Testis (tissue), 3 donors: ENCODE data around the gene DERL3. TPM values are rescaled to one million over a fixed set of nuclear protein-coding genes. Genes with fewer than 3 reads are reported as not detected.

Experiments used
- DNase-seq: peaks from one replicate; pipeline ENCODE4 v3.0.0-alpha.2; 2019
- H3K27ac ChIP-seq, 2 donors: fragments of 200-600 bp; sonication (generic); one replicate each; pipeline ENCODE4 v1.5.1; 2019
- H3K27me3 ChIP-seq: fragments of 200-600 bp; sonication (generic); one replicate; pipeline ENCODE4 v1.5.1; 2019
- H3K36me3 ChIP-seq: fragments of 200-600 bp; sonication (generic); one replicate; pipeline ENCODE4 v1.5.1; 2017; ENCODE audit warnings: low read depth; ENCODE audit errors: missing control alignments
- H3K4me1 ChIP-seq: fragments of 200-600 bp; sonication (generic); one replicate; pipeline ENCODE4 v1.5.1; 2019
- H3K4me3 ChIP-seq, 2 donors: fragments of 200-600 bp; sonication (generic); one replicate each; pipeline ENCODE4 v1.5.1; 2017 to 2019
- H3K9me3 ChIP-seq: fragments of 200-600 bp; sonication (generic); one replicate; pipeline ENCODE4 v1.5.1; 2017
- POLR2A ChIP-seq: fragments of 450-650 bp; IDR thresholded peaks from one replicate; pipeline ENCODE4 v1.6.1; 2017; ENCODE audit warnings: antibody characterized with exemption, mild to moderate bottlenecking, moderate library complexity
- WGBS, 2 donors: methylation state at CpG; one replicate each; pipeline ENCODE4 v1.1.5; 2018; 5-methylcytosine and 5-hydroxymethylcytosine counted together
- intact Hi-C: fragments of 100-400 bp; cut with DNase I; formaldehyde crosslinking; loops from one replicate; pipeline ENCODE4 v1.15.1; 2023; ENCODE audit warnings: low total_unique reads
- polyA plus RNA-seq: library from polyadenylated mRNA; stranded (reverse); fragments of 350-450 nt; fragmentation: Illumina TruSeq; extraction: RNeasy Lipid Tissue Mini Kit (QIAGEN cat#74804); gene quantifications from one replicate; pipeline ENCODE4 v1.2.3, GENCODE V29; 2014; ENCODE audit warnings: low read depth, low replicate concordance; ENCODE audit not compliant: insufficient read depth
- total RNA-seq, 2 donors: library from RNA; depleted of rRNA; stranded (reverse); fragments of >200 nt; gene quantifications; one replicate each; pipeline ENCODE4 v1.2.3, GENCODE V29; 2016
- TF ChIP-seq, protein P1 (sequence below), 3 experiments: fragments of 450-650 bp in 2 of 3; fragments of 200-600 bp in 1 of 3; sonication (generic) in 1 of 3; IDR thresholded peaks; one replicate each; pipeline ENCODE4 v1.5.1; 2016 to 2019; ENCODE audit warnings: antibody characterized with exemption in 3 of 3, mild to moderate bottlenecking in 2 of 3, moderate library complexity in 1 of 3

Gene DERL3
- total and polyA plus RNA-seq, 3 donors from 2014 or later = 14.9 to 48.7 (median 16.2) TPM

DNA sequence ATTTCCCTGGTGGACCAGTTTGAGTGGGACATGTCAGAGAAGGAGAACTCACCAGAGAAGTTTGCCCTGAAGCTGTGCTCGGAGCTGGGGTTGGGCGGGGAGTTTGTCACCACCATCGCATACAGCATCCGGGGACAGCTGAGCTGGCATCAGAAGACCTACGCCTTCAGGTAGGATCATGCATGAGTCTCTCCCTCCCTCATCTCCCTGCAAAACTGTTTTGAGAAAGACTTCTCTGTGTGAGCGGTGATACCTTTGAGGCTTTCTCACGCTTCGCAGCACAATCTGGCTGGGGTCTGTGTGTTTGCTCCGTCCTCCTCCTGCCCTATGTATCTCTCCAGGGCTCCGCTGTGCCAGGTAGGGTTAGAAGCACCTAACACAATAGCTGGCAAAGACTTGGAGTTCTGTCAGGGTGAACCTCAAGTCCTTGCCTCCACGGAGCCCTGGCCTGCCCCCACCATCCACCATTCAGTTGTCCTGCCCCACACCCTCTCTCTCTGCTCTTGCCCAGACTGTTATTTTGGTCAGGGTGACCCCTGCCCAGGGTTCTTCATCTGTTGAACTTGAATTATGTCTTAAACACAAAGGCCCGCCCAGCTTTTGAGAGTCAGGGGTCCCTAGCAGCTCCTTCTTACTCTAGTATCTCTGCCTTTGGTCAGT lies 13.4 kb downstream of the DERL3 start:
- Histone ChIP-seq H3K36me3 (no peaks in the 10 kb centered on the region), H3K27me3 (no peaks in the 10 kb centered on the region), H3K9me3 (no peaks in the 10 kb centered on the region), H3K27ac (peak overlapping the region in 1 of 2 donors; percentile 63), H3K4me1 (peaks cover 32% of the 10 kb centered on the region), H3K4me3 (no peak overlapping the region)
- intact Hi-C loops = no loop called here
- WGBS, 2 donors = 90 to 92% methylated on average over 12 of the region's 12 CpGs
- DNase-seq = no peak
- TF ChIP-seq POLR2A = no peak

DNA sequence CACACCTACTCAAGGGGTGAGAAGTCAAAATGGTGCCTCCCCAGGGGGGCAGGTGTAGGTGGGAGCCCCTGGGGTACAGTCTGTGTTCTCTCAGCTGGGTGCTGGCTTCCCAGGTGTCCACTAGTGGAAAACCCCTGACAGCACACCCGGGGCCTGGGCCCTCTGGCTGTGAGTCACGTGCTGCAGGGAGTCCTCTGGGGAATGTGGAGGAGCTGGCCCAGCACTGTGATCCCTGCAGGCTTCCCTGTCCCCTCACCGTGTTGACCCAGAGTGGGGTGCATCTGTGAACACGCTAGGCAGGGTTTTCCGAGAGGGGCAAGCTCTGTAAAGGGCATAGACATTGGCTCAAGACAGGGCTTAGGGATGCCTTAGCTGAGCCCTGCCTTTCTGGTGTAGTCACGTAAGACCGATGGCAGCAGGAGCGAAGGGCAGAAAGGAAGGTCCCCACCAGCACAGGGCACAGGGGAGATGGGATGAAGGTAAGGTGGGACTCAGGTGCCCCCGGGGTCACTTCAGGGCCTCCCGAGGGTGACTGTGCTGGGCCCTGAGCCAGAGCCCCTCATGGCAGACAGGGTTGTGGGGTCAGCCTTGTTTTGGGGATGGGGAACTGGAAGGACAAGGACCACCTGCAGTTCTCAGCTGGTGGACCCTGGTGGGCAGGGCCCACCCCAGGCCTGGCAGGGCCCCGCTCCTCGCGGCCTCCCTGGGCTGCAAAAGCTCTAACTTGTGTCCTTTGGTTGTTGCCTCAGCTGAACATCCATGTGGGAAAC lies 14.1 kb downstream of the DERL3 start:
- TF ChIP-seq, protein P1, sequence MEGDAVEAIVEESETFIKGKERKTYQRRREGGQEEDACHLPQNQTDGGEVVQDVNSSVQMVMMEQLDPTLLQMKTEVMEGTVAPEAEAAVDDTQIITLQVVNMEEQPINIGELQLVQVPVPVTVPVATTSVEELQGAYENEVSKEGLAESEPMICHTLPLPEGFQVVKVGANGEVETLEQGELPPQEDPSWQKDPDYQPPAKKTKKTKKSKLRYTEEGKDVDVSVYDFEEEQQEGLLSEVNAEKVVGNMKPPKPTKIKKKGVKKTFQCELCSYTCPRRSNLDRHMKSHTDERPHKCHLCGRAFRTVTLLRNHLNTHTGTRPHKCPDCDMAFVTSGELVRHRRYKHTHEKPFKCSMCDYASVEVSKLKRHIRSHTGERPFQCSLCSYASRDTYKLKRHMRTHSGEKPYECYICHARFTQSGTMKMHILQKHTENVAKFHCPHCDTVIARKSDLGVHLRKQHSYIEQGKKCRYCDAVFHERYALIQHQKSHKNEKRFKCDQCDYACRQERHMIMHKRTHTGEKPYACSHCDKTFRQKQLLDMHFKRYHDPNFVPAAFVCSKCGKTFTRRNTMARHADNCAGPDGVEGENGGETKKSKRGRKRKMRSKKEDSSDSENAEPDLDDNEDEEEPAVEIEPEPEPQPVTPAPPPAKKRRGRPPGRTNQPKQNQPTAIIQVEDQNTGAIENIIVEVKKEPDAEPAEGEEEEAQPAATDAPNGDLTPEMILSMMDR (IDR thresholded peaks at IDR 0.05) = no peak
- no peak for TF ChIP-seq POLR2A
- Histone ChIP-seq H3K4me3 (no peak overlapping the region), H3K9me3 (no peaks in the 10 kb centered on the region), H3K27ac (peak overlapping the region; percentile 63), H3K4me1 (peaks cover 32% of the 10 kb centered on the region), H3K36me3 (no peaks in the 10 kb centered on the region), H3K27me3 (no peaks in the 10 kb centered on the region)
- WGBS, 2 donors = 75 to 85% methylated on average over 8 to 13 of the region's 13 CpGs
- intact Hi-C loops = no loop called here
- DNase-seq = no peak

DNA sequence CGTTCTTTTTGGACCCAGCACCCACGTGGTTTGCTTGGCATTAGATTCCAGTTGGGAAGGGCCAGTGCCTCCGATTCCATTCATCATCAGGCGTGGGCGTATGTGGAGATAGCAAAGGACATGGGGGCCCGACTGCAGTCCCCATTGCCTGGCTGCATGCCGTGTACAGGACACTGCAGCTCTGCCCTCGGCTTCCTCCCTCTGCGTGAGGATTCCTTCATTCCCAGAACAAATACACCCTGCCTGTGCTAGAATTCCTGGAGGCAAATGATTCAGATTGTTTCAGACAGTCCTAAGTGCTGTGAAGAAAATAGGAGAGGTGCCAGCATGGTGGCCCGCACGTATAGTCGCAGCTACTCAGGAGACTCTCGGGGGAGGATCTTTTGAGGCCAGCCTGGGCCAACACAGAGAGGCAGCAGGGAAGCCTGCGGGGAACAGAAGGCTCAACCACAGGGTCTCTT lies 15.4 kb downstream of the DERL3 start:
- Histone ChIP-seq H3K27ac (peak overlapping the region; percentile 63), H3K36me3 (no peaks in the 10 kb centered on the region), H3K27me3 (no peaks in the 10 kb centered on the region), H3K4me3 (no peak overlapping the region), H3K9me3 (no peaks in the 10 kb centered on the region), H3K4me1 (peaks cover 32% of the 10 kb centered on the region)
- intact Hi-C loops = no loop called here
- no peak for TF ChIP-seq POLR2A
- TF ChIP-seq, protein P1 (IDR thresholded peaks at IDR 0.05) = no peak
- DNase-seq = peak; percentile 92
- WGBS, 2 donors = 54 to 56% methylated on average over 12 to 14 of the region's 14 CpGs

DNA sequence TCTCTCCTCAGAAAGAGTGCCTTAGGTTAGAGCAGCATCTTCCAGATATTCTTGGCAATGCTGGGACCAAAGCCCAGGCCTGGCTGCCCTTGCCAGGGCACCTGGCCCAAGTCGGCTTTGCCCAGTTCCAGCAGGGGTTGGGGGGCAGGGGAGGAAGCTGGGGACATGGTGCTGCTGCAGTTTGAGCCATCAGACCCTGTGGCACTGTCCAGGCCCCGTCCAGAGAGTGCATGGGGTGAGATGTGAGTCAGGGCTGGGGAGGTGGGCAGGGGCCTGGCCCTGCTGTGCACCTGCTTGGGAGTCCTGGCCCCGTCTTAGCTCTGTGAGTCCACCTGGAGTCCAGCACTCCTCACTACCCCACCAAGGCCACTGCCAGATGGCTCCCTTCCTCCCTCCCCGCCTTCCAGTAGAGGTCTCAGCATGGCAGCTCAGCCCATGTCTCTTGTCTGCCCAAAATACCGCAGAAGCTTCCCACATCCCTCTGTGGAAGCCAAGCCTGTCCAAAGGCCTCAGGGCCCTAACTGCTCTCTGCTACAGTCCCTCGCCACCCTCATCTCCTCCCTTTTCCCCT lies 16.6 kb downstream of the DERL3 start:
- H3K27ac ChIP-seq = peak overlapping the region; percentile 50 to 67
- peaks cover 32% of the 10 kb centered on the region for H3K4me1 ChIP-seq
- no peaks in the 10 kb centered on the region for H3K9me3 ChIP-seq
- no peaks in the 10 kb centered on the region for H3K27me3 ChIP-seq
- no peak for DNase-seq
- no peaks in the 10 kb centered on the region for H3K36me3 ChIP-seq
- H3K4me3 ChIP-seq = no peak overlapping the region
- intact Hi-C loops = no loop called here
- 61 to 86% methylated on average over 3 to 6 of the region's 6 CpGs for whole genome bisulfite sequencing, 2 donors
- TF ChIP-seq, protein P1 (IDR thresholded peaks at IDR 0.05) = no peak
- TF ChIP-seq POLR2A = no peak

DNA sequence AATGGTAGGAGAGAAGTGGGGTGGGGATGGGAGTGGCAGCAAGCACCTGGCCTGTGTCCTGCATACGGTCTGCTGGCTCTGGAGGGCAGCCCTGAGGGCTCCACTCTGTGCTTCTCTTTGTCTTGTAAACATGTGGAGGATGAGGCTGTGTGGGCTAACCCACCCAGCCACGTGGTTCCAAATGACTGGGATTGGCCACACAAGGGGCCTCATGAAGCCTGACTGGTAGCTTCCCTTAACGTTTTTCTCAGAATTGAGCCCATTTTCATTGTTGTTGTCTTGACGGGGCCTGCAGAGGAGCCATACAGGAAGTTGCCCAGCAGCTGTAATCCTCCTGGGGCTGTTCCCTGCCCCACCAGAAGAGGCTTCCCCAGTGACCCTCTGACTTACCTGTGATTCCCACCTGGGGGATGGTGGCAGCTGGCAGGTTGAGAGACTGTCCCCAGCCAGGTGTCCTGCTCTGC lies 18.0 kb downstream of the DERL3 start:
- TF ChIP-seq POLR2A = no peak
- TF ChIP-seq, protein P1 (IDR thresholded peaks at IDR 0.05) = no peak
- 59 to 63% methylated on average over 2 to 4 of the region's 4 CpGs for WGBS, 2 donors
- no peaks in the 10 kb centered on the region for H3K27me3 ChIP-seq
- no peak overlapping the region for H3K27ac ChIP-seq
- H3K4me1 ChIP-seq = peaks cover 32% of the 10 kb centered on the region
- H3K36me3 ChIP-seq = no peaks in the 10 kb centered on the region
- H3K9me3 ChIP-seq = no peaks in the 10 kb centered on the region
- H3K4me3 ChIP-seq = no peak overlapping the region
- intact Hi-C loops = no loop called here
- no peak for DNase-seq
